ENCODE measurements around the gene SPINK1. TPM values are rescaled to one million over a fixed set of nuclear protein-coding genes. Genes with fewer than 3 reads are reported as not detected.
A peak's percentile ranks its signal among the peaks of the same experiment; 100 is the strongest.

The SPINK1 gene
- total RNA-seq, 1 donor from 2014 or later: not detected

DNA sequence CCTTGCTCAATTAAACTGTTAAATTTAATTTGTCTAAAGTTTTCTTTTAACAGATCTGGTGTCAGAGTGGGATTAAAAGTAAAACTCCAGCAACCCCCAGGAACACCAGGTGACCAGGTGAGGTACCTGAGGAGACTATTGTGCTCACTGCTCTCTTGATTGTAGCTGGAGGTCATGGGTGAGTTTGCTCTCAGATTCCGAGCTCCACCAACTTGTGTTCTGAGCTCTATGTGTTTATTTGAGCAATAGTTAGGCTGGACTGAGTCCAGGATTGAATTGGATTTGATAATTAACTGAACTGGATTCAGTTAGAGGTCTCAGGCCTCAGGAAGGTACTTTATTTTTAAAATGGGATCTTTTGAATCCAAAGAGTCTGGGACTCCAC, 29.2 kb upstream of the SPINK1 start:
- Mint-ChIP-seq H3K4me3 (no peak overlapping the region), H3K9me3 (no peaks in the 10 kb centered on the region), H3K4me1 (no peaks in the 10 kb centered on the region), H3K27ac (no peak overlapping the region), H3K36me3 (ENCODE audit: low read depth) (no peaks in the 10 kb centered on the region), H3K27me3 (peaks cover 6% of the 10 kb centered on the region)
- intact Hi-C loops (cut with micrococcal nuclease): no loop called here
- DNase-seq: no peak

DNA sequence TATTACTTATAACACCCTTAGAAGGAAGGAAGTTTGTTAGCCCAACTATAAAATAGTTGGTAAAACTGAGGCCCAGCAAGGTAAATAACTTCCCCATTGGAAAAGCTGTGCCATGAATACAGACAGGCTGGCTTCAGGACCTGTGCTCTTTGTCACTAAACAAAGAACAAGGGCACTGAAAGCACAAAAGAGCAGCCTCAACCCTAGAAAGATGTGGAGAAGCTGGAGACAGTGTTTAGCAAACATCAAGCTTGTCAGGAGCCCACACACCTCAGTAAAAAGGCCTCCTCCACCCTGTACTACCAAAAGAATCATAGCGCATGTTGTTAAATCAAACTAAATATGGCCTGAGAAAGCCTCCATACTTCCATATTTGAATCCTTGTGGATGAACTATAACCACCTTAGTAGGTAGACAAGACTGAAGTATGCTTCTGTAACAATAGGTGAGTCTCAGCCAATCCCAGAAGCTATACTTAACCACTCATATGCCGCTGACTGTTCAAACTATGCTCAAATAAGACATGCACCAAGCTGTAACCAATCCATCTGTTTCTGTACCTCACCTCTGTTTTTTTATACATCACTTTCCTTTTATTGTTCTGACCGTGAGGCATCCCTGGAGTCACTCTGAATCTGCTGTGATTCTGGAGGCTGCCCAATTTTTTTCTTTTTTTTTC, 28.6 kb upstream of the SPINK1 start:
- H3K27ac Mint-ChIP-seq: no peak overlapping the region
- no peak for DNase-seq
- H3K27me3 Mint-ChIP-seq: peaks cover 6% of the 10 kb centered on the region
- no peaks in the 10 kb centered on the region for H3K4me1 Mint-ChIP-seq
- no peak overlapping the region for H3K4me3 Mint-ChIP-seq
- intact Hi-C loops (cut with micrococcal nuclease): loop anchor here (10.0 kb wide), 1 partner anchor 515 kb away; no protein-coding TSS in a partner anchor
- no peaks in the 10 kb centered on the region for H3K36me3 Mint-ChIP-seq (ENCODE audit: low read depth)
- no peaks in the 10 kb centered on the region for H3K9me3 Mint-ChIP-seq

DNA sequence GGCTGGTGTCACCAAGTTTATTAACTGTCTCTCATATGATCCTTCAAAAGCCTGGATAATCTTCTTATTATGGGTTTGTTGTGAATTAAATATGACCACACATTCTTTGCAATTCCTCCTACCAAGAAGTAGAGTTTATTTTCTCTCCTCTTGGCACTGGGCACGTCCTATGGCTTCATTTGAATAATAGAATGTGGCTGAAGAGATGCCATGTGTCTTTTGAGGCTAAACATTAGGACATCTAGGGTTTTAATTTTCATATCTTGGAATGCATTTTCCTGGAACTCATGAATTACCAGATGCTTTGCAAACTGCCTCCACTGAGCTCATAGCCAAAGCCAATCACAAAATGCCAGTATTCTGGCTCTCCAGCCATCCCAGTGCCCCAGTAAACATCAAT, 27.1 kb upstream of the SPINK1 start:
- Mint-ChIP-seq H3K27me3 (peaks cover 11% of the 10 kb centered on the region), H3K4me3 (no peak overlapping the region), H3K27ac (no peak overlapping the region), H3K9me3 (no peaks in the 10 kb centered on the region), H3K4me1 (no peaks in the 10 kb centered on the region), H3K36me3 (ENCODE audit: low read depth) (no peaks in the 10 kb centered on the region)
- no peak for DNase-seq
- intact Hi-C loops (cut with micrococcal nuclease): loop anchor here (10.0 kb wide), 1 partner anchor 516 kb away; no protein-coding TSS in a partner anchor

DNA sequence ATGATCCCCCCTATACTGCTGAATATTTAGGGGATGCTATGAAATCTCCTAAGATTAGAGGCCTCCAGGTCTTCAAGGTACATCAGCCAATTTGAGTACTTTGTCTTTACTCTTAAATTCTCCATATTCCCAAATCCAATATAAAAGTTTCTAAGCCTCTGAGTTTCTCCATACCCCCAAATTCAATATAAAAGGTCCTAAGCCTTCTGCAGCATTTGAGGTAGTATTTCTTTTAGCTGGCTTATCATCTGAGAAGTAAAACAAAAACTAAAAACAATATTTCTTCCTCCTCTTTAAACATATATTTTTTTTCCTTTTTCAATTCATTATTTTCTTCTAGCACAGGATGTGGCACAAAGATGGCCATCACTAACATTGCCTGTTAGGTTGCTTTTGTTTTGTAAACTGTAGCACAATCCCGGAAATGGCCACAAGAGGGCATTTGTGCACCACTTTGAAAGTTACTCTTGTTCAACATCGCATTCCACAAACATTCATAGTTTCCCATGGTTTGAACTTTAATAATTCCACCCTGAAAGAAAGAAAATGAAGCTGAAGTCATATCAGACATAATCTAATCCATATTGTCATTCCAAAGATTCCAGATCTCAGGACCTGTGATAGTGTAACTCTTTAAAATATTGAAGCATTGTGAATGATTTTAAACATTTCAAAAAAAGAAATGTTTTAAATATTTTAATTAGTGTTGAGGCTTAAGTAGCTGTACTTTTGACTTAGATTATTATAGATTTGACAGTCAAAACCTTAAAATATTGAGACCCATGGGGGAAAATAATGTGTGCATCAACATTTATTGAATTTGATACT, 26.0 kb upstream of the SPINK1 start:
- Mint-ChIP-seq H3K4me3 (no peak overlapping the region), H3K27me3 (peaks cover 13% of the 10 kb centered on the region), H3K27ac (no peak overlapping the region), H3K9me3 (no peaks in the 10 kb centered on the region), H3K4me1 (no peaks in the 10 kb centered on the region), H3K36me3 (ENCODE audit: low read depth) (no peaks in the 10 kb centered on the region)
- peak; percentile 82 for DNase-seq
- intact Hi-C loops (cut with micrococcal nuclease): loop anchor here (2.0 to 10.0 kb wide), 2 partner anchors 517 to 873 kb away; no protein-coding TSS in a partner anchor

DNA sequence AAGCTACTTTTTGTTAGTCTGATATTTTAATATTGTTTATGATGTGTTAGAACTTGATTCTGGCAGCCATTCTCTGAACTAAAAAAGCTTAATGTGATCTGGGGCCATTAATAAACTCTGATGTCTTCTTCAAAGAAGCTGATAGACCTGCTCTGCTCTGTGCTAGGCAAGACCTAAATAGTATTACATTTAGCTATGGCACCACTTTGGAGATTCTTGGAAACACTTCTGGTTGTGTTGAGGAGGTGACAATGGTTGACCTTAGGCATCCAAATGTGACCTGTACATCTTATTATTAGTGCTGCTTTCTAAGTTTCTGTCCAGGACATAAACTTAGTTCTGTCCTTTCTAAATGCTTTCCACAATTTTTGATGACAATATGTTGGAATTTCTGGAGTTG, 25.3 kb upstream of the SPINK1 start:
- Mint-ChIP-seq H3K27me3 (peaks cover 13% of the 10 kb centered on the region), H3K9me3 (no peaks in the 10 kb centered on the region), H3K27ac (no peak overlapping the region), H3K4me1 (no peaks in the 10 kb centered on the region), H3K4me3 (no peak overlapping the region), H3K36me3 (ENCODE audit: low read depth) (no peaks in the 10 kb centered on the region)
- intact Hi-C loops (cut with micrococcal nuclease): loop anchor here (2.0 to 10.0 kb wide), 2 partner anchors 518 to 874 kb away; no protein-coding TSS in a partner anchor
- DNase-seq: no peak

DNA sequence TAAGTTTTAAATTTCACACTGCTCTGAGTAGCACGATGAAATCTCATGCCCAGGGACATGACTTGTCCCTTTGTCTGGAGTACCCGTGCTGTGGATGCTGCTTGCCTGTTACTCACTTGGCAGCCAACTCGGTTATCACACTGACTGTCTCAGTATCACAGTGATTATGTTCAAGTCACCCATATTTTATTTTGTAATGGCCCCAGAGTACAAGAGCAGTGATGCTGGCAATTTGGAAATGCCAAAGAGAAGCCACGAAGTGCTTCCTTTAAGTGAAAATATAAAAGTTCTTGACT, 24.3 kb upstream of the SPINK1 start:
- DNase-seq: no peak
- H3K36me3 Mint-ChIP-seq (ENCODE audit: low read depth): no peaks in the 10 kb centered on the region
- H3K27me3 Mint-ChIP-seq: peaks cover 15% of the 10 kb centered on the region
- H3K4me3 Mint-ChIP-seq: no peak overlapping the region
- intact Hi-C loops (cut with micrococcal nuclease): loop anchor here (2.0 to 10.0 kb wide), 2 partner anchors 519 to 875 kb away; no protein-coding TSS in a partner anchor
- no peaks in the 10 kb centered on the region for H3K9me3 Mint-ChIP-seq
- no peaks in the 10 kb centered on the region for H3K4me1 Mint-ChIP-seq
- H3K27ac Mint-ChIP-seq: no peak overlapping the region

DNA sequence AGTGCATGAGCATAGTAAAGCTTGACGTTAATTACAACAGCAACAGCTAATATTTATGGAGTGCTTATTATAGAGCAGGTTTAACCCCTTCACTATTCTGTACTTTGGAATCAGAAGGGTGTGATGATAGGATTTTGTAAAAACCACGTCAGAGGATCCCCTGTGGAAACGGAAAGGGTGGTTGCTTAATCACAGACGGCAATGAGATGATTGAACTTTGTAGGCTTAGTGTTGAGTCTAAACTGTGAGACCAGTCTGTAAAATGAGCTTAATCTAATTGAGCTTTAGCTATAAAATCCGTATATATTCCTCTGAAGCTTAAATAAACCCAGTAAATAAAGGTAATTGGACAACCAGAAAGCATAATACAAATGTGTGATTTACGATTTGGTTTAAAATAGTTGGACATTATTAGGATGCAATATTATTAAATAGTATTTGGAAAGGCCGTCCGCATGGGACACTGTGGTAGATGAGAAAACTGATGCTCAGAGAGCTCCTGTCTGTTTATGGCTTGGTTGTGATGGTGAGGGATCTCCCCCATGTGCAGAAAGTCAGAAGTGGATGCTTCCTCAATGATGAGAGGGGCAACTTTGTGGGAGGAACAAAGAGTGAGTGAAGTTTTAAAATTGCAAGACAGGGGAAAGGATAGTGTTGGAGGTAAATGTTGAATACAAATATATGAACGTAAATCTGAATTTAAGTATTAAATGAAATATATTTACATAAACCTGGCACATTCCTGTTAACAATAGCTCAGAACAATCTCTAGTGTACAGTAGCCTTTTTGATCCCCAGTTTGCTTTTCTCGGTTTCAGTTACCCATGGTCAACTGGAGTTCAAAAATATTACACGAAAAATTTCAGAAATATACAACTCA, 23.7 kb upstream of the SPINK1 start:
- Mint-ChIP-seq H3K27me3 (peaks cover 15% of the 10 kb centered on the region), H3K4me3 (no peak overlapping the region), H3K9me3 (no peaks in the 10 kb centered on the region), H3K4me1 (no peaks in the 10 kb centered on the region), H3K36me3 (ENCODE audit: low read depth) (no peaks in the 10 kb centered on the region), H3K27ac (no peak overlapping the region)
- intact Hi-C loops (cut with micrococcal nuclease): loop anchor here (10.0 kb wide), 1 partner anchor 520 kb away; no protein-coding TSS in a partner anchor
- no peak for DNase-seq

DNA sequence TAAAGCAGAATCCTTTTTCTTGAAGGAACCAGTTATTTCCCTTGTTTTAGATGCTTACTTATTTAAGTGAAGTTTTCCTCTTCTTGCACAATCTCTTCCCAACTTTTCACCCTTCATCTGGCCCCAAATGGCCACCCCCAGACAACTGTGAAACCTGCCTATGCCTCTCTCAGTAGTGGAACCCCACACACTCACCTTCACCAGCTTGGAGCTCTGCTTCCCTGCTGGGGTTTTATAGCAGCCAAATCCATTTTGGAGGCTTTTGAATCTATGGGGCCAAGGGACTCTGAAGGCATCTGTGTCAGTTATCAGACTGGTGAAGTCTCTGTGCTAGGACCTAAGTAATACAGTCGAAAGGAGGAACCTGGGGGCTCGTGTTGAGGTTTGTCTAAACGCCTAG, 22.9 kb upstream of the SPINK1 start:
- Mint-ChIP-seq H3K27ac (no peak overlapping the region), H3K36me3 (ENCODE audit: low read depth) (no peaks in the 10 kb centered on the region), H3K9me3 (no peaks in the 10 kb centered on the region), H3K4me3 (no peak overlapping the region), H3K4me1 (no peaks in the 10 kb centered on the region), H3K27me3 (peaks cover 15% of the 10 kb centered on the region)
- DNase-seq: no peak
- intact Hi-C loops (cut with micrococcal nuclease): loop anchor here (10.0 kb wide), 1 partner anchor 520 kb away; no protein-coding TSS in a partner anchor

DNA sequence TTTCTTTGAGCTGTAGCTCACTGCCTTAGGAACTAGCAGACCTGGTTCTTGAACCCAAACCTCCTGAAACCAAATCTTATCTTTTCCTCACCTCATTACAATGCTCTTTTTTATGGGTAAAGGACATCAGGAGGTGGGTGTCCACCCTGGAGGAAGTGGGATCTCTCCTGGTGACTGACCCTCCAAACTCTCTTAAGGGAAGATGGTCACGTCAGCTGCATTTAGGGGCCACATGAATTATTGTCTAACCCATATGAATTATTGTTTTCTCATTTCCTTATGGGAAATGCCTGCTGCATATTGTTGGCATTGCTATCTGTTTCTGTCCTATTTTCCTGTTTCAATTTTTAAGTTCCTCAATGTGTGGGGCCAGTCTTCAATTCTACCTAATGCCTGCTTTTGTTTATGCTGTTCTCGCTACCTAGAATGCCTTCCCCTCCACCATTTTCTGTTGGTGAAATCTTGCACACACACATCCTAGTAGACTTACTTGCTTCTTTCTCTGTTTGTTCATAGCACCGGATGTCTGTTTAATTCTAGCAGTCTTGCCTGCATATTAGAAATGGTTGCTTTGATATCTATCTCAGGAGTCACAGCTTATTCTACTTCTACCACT, 22.0 kb upstream of the SPINK1 start:
- no peak overlapping the region for H3K27ac Mint-ChIP-seq

DNA sequence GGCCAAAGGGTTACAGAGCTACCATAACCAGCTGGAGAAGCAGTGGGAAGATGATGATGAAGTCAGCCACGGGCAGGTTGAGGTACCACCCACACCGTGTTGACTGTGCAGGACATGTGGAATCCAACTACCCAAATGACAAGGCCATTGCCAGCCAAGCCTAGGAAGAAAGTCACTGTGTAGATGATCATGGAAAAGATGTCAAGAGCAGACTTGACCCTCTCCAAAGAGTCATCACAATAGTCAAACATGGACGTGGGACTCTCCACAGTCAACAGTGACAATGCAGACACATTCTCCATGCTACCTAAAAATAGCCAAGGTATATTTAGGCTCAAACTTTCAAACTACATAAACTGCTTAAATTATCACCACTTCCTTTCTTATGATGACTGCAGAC, 20.9 kb upstream of the SPINK1 start:
- H3K4me1 Mint-ChIP-seq: no peaks in the 10 kb centered on the region
- intact Hi-C loops (cut with micrococcal nuclease): loop anchor here (10.0 kb wide), 1 partner anchor 522 kb away; no protein-coding TSS in a partner anchor
- DNase-seq: no peak
- peaks cover 8% of the 10 kb centered on the region for H3K27me3 Mint-ChIP-seq
- no peak overlapping the region for H3K27ac Mint-ChIP-seq
- no peaks in the 10 kb centered on the region for H3K9me3 Mint-ChIP-seq
- no peaks in the 10 kb centered on the region for H3K36me3 Mint-ChIP-seq (ENCODE audit: low read depth)
- H3K4me3 Mint-ChIP-seq: no peak overlapping the region

More for the DNA sequence above, 22.0 kb upstream of the SPINK1 start:
- Mint-ChIP-seq H3K27me3 (peaks cover 13% of the 10 kb centered on the region), H3K4me3 (no peak overlapping the region), H3K36me3 (ENCODE audit: low read depth) (no peaks in the 10 kb centered on the region), H3K4me1 (no peaks in the 10 kb centered on the region), H3K9me3 (no peaks in the 10 kb centered on the region)
- DNase-seq: no peak
- intact Hi-C loops (cut with micrococcal nuclease): loop anchor here (10.0 kb wide), 1 partner anchor 521 kb away; no protein-coding TSS in a partner anchor

DNA sequence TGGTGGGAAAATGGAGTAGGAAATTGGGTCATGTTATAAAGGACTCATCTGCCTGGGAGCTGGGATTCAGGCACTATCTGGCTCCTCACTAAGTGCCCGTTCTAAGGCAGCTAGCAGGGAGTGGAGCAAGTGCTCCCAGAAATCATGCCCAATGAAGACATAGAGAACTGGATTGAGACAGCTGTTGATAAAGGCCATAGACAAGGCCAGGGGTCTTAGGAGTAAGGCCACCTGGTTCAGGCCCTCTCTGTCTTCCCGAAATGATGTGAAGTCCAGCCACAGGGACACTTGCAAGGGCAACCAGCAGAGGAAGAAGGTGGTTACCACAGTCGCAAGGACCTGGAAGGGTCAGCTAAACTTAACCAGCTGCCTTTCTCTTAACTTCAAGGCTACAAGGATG, 20.1 kb upstream of the SPINK1 start:
- Mint-ChIP-seq H3K36me3 (ENCODE audit: low read depth) (no peaks in the 10 kb centered on the region), H3K4me3 (no peak overlapping the region), H3K27me3 (peaks cover 8% of the 10 kb centered on the region), H3K4me1 (no peaks in the 10 kb centered on the region), H3K9me3 (no peaks in the 10 kb centered on the region), H3K27ac (no peak overlapping the region)
- DNase-seq: no peak
- intact Hi-C loops (cut with micrococcal nuclease): loop anchor here (10.0 kb wide), 1 partner anchor 523 kb away; no protein-coding TSS in a partner anchor

DNA sequence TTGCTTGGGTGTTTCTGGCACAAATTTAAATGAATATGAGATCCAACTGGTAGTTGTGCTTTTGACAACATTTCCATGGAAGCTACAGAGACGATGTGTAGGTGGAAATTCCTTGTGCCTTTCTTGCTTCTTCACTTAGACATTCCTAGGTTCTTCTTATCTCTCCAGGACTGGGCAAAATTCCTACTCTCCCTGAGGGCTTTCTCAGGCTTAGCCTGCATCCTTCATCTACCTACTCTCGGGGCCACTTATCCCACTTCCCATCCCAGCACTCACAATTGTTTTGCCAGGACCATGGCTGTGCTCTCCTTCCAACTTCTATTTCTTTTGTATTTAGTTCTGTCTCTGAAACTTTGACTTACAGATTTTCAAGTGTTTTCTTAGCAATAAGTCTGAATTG, 17.8 kb upstream of the SPINK1 start:
- DNase-seq: no peak
- Mint-ChIP-seq H3K27ac (no peak overlapping the region), H3K27me3 (peaks cover 5% of the 10 kb centered on the region), H3K4me1 (no peaks in the 10 kb centered on the region), H3K9me3 (no peaks in the 10 kb centered on the region), H3K4me3 (no peak overlapping the region), H3K36me3 (ENCODE audit: low read depth) (no peaks in the 10 kb centered on the region)
- intact Hi-C loops (cut with micrococcal nuclease): no loop called here

DNA sequence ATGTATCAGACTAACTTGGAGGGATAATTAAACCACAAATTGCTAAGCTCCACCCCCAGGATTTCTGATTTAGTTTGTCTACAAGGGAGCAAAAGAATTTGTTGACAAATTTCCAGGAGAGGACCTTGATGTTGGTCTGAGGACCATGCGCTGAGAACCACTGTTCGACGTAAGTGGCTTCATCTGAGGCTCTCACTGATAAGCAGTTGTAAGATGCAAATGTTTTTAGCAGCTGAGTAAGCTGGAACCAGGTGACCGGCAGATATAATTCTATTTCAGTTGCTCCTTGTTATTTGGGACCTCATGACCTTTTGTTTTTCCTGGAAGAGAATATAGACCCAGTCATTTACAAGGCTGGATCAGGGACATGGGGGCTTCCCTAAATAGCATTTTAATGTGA, 14.1 kb upstream of the SPINK1 start:
- H3K27ac Mint-ChIP-seq: no peak overlapping the region
- no peaks in the 10 kb centered on the region for H3K27me3 Mint-ChIP-seq
- no peak for DNase-seq
- H3K4me1 Mint-ChIP-seq: no peaks in the 10 kb centered on the region
- H3K9me3 Mint-ChIP-seq: no peaks in the 10 kb centered on the region
- H3K36me3 Mint-ChIP-seq (ENCODE audit: low read depth): no peaks in the 10 kb centered on the region
- intact Hi-C loops (cut with micrococcal nuclease): no loop called here
- no peak overlapping the region for H3K4me3 Mint-ChIP-seq
